ENCODE data around the gene FKBP10.

Gene FKBP10, protein sequence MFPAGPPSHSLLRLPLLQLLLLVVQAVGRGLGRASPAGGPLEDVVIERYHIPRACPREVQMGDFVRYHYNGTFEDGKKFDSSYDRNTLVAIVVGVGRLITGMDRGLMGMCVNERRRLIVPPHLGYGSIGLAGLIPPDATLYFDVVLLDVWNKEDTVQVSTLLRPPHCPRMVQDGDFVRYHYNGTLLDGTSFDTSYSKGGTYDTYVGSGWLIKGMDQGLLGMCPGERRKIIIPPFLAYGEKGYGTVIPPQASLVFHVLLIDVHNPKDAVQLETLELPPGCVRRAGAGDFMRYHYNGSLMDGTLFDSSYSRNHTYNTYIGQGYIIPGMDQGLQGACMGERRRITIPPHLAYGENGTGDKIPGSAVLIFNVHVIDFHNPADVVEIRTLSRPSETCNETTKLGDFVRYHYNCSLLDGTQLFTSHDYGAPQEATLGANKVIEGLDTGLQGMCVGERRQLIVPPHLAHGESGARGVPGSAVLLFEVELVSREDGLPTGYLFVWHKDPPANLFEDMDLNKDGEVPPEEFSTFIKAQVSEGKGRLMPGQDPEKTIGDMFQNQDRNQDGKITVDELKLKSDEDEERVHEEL

DNA sequence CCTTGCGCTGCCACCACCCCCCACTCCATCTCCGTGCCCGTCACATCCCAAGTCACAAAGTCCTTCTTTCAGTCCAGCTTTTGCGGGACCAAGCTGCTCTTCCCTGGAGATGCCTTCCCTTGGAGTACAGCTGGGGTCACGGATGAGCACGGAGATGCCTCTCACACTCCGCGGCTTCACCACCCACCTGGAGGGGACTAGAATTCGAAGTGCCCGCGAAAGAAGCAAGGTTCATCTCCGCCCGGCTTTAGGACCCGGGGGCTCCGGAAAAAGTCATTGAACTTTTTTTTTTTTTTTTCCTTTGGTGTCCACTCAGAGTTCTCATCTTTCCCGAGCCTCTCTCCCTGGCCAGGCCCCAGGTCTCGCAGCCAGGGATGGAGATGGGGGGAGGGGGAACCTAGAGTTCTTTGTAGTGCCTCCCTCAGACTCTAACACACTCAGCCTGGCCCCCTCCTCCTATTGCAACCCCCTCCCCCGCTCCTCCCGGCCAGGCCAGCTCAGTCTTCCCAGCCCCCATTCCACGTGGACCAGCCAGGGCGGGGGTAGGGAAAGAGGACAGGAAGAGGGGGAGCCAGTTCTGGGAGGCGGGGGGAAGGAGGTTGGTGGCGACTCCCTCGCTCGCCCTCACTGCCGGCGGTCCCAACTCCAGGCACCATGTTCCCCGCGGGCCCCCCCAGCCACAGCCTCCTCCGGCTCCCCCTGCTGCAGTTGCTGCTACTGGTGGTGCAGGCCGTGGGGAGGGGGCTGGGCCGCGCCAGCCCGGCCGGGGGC lies at the start of gene FKBP10:
FKBP10 (plus strand) TSS at position 624 of the 771 bp plus-strand sequence; CDS start at position 655, 31 bp downstream.
- peak in 44 of 58 donors; percentile 9 to 69 (median 44) for DNase-seq

DNA sequence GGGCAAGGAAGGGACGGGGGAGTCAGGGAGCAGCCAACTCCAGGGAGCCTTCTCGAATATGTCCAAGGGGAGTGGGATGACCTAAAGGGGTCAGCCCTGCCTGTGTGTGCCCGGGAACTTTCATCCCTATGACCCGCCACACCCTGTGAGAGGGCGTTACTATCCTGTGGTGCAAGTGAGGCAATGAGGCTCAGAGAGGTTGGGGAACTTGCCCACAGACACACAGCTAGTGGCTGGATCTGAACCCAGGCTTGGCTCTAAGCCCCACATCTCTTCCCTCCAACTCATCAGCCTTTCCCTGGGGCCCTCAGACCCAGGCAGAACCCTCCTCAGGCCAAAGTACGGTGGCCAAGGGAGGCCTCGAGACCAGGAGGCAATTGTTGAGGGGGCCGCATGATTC lies 49.5 kb upstream of the FKBP10 start:
- DNase-seq, result no peak

GRCh38 chr17:41766135-41766534 lies 46.7 kb upstream of the FKBP10 start:
- no peak for DNase-seq

GRCh38 chr17:41767324-41768042 lies 45.3 kb upstream of the FKBP10 start:
- no peak for DNase-seq

GRCh38 chr17:41768682-41769288 lies 44.0 kb upstream of the FKBP10 start:
- no peak for DNase-seq

- no peak for DNase-seq
These were observed 43.4 kb upstream of the FKBP10 start for GRCh38 chr17:41769346-41769862.

DNA sequence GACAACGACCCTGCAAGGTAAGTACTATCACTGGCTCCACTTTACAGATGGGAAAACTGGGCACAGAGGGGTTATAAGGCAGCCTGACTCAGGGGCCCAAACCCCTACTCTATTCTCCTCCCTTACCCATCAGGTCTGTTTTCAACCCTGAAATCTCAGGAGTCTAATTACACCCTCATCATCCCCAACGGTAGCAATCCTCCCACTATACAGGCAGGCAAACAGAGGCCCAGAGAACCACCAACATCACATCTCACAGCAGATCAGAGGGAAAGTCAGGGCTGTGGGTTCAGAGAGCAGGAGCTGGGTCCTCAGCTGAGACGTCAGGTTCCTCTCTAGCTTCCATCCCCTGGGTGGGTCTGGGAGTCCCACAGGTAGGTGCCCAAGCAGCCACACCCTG lies 42.8 kb upstream of the FKBP10 start:
- DNase-seq, result no peak

DNA sequence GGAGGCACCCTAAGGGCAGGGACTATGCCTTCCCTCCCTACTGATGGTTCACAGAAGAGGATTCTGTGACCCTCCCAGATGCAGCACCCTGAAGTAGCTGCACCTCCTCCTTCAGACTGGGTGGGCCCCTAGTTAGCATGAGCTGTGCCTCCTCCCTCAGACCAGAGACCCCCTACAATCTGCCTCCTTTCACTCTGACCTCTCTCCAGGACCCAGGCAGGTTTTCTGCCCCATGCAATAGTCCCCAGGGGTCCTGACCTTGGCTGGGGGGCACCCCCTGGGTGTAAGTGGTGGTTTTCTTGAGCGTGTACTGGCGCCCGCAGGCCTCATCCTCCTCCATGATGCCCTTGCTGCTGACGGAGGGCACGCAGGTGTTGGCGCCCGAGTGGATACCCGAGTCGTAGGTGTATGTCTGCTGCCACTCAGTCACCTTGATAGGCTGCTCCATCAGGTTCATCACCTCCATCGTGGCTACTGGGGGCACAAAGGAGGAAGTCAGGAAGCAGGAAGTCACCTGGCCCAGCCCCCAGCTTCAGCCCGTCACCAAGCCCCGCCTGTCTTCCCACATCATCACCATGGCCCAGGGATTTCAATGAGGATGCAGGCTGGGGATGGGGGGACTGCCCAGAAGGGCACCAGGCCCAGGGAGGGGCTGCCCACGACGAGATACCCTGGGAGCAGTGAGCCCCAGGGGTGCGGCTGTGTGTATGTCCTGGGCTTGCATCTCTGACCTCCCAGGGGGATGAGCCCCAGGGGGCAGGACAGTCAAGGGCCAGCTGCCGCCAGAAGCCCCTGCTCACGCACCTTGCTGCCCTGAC lies 41.2 kb upstream of the FKBP10 start:
- no peak for DNase-seq

GRCh38 chr17:41772218-41772585 lies 40.6 kb upstream of the FKBP10 start:
- no peak for DNase-seq

- no peak for DNase-seq
These were observed 40.1 kb upstream of the FKBP10 start for GRCh38 chr17:41772586-41773189.

GRCh38 chr17:41773190-41773588 lies 39.6 kb upstream of the FKBP10 start:
- no peak for DNase-seq

DNA sequence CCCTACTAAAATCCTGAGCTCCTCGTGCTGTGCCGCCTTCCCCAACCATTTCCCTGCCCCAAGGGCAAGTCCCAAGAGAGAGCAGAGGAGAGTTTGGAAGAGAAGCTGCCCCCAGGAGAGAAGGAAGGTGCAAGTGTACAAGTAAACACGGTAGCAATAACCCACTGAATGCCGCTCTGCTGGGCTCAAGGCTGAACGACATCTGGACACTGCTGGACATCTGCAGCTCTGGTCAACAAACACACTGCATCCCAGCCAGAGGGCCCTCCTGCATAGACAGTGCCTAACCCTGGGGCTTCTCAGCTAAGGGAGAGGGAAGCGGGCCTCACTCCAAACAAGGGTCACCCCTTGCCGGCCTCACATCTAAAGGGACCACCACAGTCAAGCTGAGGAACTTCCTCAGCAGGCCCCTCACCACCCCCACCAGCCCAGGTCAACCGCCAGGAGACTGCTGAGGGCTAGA lies 39.0 kb upstream of the FKBP10 start:
- peak in 12 of 58 donors; percentile 7 to 38 (median 10) for DNase-seq

DNA sequence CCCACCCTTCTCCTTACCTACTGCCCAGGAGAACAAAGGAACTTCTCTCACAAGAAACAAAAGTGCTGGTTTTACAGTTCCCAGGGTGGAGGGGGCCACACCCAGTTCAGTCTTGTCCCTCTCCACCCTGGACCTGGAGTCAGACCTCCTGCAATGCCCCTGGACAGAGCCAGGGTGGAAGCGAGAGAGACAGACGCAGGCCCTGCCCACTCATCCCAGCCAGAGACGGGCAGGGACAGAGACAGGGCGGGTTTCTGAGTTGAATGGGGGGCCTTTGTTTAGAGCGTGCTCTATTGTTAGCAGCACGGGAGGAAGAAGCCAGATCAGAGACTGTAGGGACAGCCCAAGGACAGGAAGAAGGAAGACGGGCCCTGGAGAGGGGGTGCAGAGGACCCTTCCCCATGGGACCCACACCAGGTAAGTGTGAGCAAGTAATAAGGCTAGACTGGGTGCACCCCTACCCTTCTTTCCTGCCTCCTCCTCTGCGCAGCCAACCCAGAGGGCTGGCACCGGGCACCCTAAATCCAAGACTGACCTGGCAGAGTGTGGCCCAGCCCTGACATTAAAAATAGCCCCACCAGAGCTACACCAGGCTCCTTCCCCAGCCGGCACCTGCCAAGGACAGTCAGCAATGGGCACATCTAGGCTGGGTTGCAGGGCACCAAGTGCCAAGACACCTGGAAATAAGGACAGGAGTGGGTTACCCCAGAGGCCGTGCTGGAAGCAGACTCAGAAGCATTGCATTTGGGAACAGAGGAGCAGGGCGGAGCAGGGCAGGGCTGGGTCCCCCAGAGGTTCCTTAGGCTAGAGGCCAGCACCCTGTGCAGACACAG lies 37.2 kb upstream of the FKBP10 start:
- peak in 41 of 58 donors; percentile 11 to 87 (median 51) for DNase-seq

- peak in 9 of 58 donors; percentile 18 to 44 (median 22) for DNase-seq
These were observed 36.4 kb upstream of the FKBP10 start for GRCh38 chr17:41776262-41776900.

- peak in 7 of 58 donors; percentile 22 to 55 (median 34) for DNase-seq
These were observed 35.6 kb upstream of the FKBP10 start for GRCh38 chr17:41777157-41777573.

- peak in 34 of 58 donors; percentile 8 to 70 (median 40) for DNase-seq
These were observed 35.1 kb upstream of the FKBP10 start for GRCh38 chr17:41777574-41778188.

- no peak for DNase-seq
These were observed 32.9 kb upstream of the FKBP10 start for GRCh38 chr17:41779954-41780353.

Measured in anterior cingulate cortex (tissue), 58 donors.